HG02759 (cell line): Measurements from ENCODE around the gene PRKCB.
A peak's percentile ranks its signal among the peaks of the same experiment; 100 is the strongest.

Source experiments
- ATAC-seq: cut with Tn5 transposase; IDR thresholded peaks from one replicate; pipeline ENCODE4 v1.9.1; 2021; ENCODE audit warnings: mild to moderate bottlenecking, moderate library complexity; ENCODE audit not compliant: unreplicated experiment

Gene PRKCB

GRCh38 chr16:23962001-23962400, 126.2 kb downstream of the PRKCB start:
- ATAC-seq, result no peak

GRCh38 chr16:23964136-23964535, 128.4 kb downstream of the PRKCB start:
- ATAC-seq, result no peak

- ATAC-seq, result no peak
Measured at GRCh38 chr16:23965137-23965733, 129.5 kb downstream of the PRKCB start.

GRCh38 chr16:23966597-23967394, 131.0 kb downstream of the PRKCB start:
- ATAC-seq, result no peak

- ATAC-seq, result no peak
Measured at GRCh38 chr16:23967775-23968174, 132.0 kb downstream of the PRKCB start.

GRCh38 chr16:23968176-23968575, 132.4 kb downstream of the PRKCB start:
- ATAC-seq, result no peak

- no peak for ATAC-seq
Measured at GRCh38 chr16:23969468-23970297, 133.9 kb downstream of the PRKCB start.

GRCh38 chr16:23974223-23974622, 138.4 kb downstream of the PRKCB start:
- no peak for ATAC-seq

- ATAC-seq, result no peak
Measured at GRCh38 chr16:23975293-23975692, 139.5 kb downstream of the PRKCB start.

GRCh38 chr16:23976091-23976490, 140.3 kb downstream of the PRKCB start:
- ATAC-seq, result no peak

- no peak for ATAC-seq
Measured at GRCh38 chr16:23976524-23976923, 140.7 kb downstream of the PRKCB start.

- no peak for ATAC-seq
Measured at GRCh38 chr16:23979441-23979840, 143.7 kb downstream of the PRKCB start.

GRCh38 chr16:23979982-23980381, 144.2 kb downstream of the PRKCB start:
- no peak for ATAC-seq

- ATAC-seq, result no peak
Measured at GRCh38 chr16:23981429-23982399, 145.9 kb downstream of the PRKCB start.

- ATAC-seq, result no peak
Measured at GRCh38 chr16:23986455-23986854, 150.7 kb downstream of the PRKCB start.

GRCh38 chr16:23987443-23987842, 151.7 kb downstream of the PRKCB start:
- peak; percentile 85 for ATAC-seq

GRCh38 chr16:23990507-23990906, 154.7 kb downstream of the PRKCB start:
- no peak for ATAC-seq

- ATAC-seq, result no peak
Measured at GRCh38 chr16:23991066-23991465, 155.3 kb downstream of the PRKCB start.

- ATAC-seq, result no peak
Measured at GRCh38 chr16:23994615-23995014, 158.8 kb downstream of the PRKCB start.

- no peak for ATAC-seq
Measured at GRCh38 chr16:23996258-23996955, 160.6 kb downstream of the PRKCB start.
